Renal cortical epithelial cell (primary cell): ENCODE data around the gene MILR1. TPM values are rescaled to one million over a fixed set of nuclear protein-coding genes. Genes with fewer than 3 reads are reported as not detected.
"Not testable (repeated sequence)": the region's sequence is repeated elsewhere in the genome, so short reads cannot be mapped to it uniquely, and the experiment has no call there.

ENCODE experiments used
- DNase-seq: peaks from one replicate; pipeline ENCODE4 v3.0.0-alpha.2; 2011; ENCODE audit warnings: low read depth
- total RNA-seq: library from RNA; depleted of rRNA; stranded (reverse); fragments of >200 nt; gene quantifications from 2 replicates; pipeline ENCODE4 v1.2.3, GENCODE V29; 2014

MILR1 gene, protein sequence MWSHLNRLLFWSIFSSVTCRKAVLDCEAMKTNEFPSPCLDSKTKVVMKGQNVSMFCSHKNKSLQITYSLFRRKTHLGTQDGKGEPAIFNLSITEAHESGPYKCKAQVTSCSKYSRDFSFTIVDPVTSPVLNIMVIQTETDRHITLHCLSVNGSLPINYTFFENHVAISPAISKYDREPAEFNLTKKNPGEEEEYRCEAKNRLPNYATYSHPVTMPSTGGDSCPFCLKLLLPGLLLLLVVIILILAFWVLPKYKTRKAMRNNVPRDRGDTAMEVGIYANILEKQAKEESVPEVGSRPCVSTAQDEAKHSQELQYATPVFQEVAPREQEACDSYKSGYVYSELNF
- total RNA-seq = 0.20 TPM in 1 of 2 replicates, not detected in the other

GRCh38 chr17:64448665-64449512 is at the start of gene MILR1:
Gene MILR1, plus strand, starts transcription at chr17:64449115. Its CDS starts 54 bp downstream, at chr17:64449169.
- DNase-seq = peak; percentile 83

- no peak for DNase-seq
Observed at GRCh38 chr17:64399767-64400156, 49.2 kb upstream of the MILR1 start.

- no peak for DNase-seq
Observed at GRCh38 chr17:64400642-64401041, 48.3 kb upstream of the MILR1 start.

DNA sequence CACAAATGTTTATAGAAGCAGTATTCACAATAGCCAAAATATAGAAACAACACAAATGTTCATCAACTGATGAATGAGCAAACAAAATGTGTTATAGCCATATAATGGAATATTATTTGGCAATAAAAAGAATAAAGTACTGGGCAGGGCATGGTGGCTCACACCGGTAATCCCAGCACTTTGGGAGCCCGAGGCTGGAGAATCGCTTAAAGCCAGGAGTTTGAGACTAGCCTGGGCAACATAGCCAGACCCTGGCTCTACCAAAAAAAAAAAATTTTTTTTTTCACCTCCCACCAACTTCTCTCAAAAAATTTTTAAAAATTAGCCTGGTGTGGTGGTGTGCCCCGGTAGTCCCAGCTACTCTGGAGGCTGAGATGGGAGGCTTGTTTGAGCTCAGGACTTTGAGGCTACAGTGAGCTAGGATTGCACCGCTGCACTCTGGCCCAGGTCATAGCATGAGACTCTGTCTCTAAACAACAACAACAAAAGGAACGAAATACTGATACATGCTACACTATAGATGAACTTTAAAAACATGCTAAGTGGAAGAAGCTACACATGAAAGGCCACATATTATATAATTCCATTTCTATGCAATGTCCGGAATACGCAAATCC is 47.6 kb upstream of the MILR1 start:
- DNase-seq = no peak

DNA sequence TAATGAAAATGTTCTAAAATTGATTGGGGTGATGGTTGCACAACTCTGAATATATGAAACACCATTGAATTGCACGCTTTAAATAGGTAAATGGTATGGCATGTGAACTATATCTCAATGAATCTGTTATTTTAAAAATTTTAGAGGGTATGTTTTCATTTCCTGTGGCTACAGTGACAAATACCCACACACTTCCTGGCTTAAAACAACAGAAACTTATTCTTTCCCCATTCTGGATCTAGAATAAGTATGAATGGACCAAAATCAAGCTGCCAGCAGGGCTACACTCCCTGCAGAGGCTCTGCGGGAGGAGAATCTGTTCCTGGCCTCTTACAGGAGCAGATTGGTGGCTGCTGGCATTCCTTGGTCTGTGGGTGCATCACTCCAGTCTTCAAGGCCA is 47.0 kb upstream of the MILR1 start:
- no peak for DNase-seq

DNA sequence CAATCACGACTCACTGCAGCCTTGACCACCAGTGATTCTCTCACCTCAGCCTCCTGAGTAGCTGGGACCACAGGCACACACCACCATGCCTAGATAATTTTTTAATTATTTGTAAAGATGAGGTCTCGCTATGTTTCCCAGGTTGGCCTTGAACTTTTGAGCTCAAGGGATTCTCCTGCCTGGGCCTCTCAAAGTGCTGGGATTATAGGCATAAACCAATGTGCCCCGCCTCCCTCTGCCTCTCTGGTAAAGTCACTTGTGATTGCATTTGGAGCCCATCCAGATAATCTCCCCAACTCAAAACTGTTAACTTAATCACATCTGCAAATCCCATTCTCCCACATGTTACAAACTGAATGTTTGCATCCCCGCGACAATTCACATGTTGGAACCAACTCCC is 46.4 kb upstream of the MILR1 start:
- no peak for DNase-seq

- DNase-seq = no peak
Observed at GRCh38 chr17:64403881-64404460, 44.9 kb upstream of the MILR1 start.

DNA sequence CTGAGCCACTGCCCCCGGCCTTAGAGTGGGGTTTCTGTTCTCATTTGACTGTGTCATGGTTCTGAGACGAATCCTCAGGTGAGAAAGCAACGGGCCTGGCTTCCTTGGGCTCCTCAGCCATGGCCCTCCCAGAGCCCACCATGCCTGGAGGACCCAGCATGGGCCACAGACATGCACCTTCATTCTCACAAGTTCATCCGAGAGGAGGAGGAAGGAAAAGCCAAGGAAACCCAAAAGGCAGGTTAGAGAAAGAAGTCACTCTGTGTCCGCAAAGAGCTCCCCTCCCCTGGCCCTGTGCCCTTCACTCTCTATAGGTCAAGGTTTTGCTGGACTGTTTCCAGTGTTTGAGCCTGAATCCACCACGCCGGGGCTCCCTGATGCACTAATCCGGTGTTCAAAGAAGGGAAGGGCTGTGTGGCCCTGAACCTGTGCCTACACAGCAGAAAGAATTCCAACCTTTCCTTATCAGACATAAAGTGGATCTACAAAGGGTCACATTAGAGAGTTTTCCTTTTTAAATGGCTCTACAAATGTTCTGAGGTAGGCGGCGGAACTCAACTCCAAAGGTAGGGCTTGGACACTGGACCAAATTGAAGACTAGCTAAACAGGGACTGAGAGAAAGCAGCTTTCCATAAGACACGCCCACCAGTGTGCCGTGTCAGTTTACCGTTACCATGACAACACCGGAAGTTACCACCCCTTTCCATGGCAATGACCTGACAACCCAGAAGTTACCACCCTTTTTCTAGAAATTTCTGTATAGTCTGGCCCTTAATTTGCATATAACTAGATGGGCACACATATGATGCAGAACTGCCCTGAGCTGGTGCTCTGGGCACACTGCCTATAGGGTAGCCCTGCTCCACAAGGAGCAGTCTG is 42.4 kb upstream of the MILR1 start:
- no peak for DNase-seq

DNA sequence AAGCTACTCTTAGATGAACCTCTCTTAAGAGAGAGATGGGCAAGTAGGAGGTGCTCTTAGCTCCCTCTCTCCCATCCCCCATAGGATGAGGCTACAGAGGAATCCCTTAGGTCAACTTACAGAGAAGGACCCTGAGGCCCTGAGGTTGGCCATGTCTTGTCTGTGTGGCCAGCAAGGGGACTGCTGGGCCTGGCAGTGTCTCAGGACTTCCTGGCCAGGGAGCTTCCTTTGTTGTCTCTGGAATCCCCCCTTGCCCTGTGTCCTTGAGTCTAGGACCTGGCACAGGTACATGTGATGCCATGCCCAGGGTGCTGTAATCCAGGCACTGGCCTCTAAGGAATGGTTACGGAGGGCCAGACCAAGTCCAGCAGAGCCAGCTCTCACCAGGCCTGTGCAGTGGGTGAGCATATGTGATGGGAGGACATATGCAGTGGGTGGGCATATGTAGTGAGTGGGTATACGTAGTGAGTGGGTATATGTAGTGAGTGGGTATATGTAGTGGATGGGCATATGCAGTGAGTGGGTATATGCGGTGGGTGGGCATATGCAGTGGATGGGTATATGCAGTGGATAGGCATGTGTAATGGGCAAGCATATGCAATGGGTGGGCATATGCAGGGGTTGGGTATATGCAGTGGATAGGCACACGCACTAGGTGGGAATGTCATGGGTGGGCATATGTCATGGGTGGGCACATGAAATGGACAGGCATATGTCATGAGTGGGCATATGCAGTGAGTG is 38.0 kb upstream of the MILR1 start:
- no peak for DNase-seq

DNA sequence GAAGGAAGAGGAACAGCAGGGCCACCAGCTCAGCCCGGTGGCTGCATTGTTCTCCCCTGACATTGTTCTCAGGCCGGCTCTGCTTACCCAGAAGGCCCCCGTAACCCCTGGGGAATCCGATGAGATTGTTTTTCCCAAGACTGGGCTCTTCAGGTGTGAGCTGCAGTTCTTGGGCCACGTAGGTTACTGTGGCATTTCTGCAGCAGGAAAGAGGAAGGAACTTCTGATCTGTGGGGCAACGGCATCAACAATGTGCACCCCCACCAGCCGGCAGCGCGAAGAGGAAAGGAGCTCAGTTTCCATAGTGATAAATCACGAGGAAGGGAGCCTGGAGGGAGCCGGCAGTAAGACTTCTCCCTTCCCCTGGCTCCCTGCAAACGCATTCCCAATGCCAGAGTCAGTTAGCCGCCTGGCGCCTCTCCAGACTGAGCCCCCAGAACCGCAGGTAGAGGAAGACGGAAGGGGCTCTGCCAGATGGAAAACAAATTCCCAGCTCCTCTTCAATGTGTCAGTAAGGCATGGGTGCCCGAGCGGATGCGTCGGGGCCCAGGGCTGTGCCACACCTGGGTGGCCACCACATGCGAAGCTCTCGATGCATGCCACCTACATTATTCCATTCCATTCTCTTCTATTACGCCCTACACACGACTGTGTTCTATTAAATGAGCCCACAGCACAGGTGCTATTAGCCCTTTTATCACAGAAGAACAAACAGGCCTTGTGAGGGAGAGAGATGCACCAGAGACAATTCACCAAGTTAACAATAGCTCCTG is 36.7 kb upstream of the MILR1 start:
- peak; percentile 46 for DNase-seq

DNA sequence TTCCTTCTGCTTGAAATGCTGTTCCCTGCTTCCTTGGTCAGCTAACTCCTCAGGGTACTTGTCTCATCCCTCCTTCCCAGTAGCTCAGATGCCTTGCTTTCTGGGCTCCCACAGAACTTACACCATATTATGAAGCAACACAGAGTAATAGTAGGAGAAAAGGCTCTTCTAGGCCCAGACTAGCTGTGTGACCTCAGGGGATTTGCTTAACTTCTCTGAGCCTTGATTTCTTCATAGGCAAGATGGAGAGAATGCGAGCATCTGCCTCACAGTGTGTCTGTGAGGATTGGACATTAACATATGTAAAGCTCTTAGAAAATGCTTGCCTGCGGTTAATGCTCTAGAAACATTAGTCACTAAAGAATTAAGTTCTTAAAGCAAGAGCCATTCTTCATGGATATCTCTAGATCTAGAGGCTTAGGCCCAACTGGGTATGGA is 36.0 kb upstream of the MILR1 start:
- DNase-seq = no peak

- DNase-seq = no peak
Observed at GRCh38 chr17:64413513-64413912, 35.4 kb upstream of the MILR1 start.

DNA sequence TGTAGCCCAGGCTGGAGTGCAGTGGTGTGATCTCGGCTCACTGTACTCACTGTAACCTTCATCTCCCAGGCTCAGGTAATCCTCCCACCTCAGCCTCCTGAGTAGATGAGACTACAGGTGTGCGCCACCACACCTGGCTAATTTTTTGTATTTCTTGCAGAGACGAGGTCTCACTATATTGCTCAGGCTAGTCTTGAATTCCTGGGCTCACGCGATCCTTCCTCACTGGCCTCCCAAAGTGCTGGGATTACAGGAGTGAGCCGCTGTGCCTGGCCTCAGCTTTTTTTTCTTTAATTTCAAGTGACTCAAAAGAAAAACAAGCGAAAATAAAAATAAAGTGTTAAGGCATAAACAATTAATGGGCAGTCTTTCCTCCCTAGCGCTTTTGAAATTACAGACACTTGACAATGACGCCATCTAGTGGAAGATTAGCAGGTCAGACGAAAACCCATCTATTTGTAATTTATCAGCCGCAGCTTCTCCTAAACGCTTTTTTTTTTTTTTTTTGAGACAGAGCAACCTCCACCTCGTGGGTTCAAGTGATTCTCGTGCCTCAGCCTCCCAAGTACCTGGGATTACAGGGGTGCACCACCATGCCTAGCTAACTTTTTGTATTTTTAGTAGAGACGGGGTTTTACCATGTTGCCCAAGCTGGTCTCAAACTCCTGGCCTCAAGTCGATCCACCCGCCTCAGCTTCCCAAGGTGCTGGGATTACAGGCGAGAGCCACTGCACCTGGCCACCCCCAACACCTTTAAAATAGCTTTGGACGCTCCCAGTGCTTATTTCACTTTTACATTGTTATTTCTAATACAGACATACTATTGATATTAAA is 30.2 kb upstream of the MILR1 start:
- peak; percentile 69 for DNase-seq

- DNase-seq = peak; percentile 76
Observed at GRCh38 chr17:64420143-64420670, 28.7 kb upstream of the MILR1 start.

DNA sequence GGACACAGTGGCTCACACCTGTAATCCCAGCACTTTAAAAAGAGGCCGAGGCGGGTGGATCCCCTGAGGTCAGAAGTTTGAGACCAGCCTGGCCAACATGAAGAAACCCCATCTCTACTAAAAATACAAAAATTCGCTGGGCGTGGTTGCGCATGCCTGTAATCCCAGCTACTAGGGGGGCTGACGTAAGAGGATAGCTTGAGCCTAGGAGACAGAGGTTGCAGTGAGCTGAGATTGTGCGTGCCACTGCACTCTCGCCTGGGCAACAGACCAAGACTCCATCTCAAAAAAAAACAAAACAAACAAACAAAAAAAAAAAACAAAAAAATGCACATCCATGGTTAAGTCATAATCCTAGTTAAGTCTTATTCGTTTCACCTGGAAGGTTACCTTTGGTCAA is 26.8 kb upstream of the MILR1 start:
- not testable (repeated sequence) for DNase-seq

DNA sequence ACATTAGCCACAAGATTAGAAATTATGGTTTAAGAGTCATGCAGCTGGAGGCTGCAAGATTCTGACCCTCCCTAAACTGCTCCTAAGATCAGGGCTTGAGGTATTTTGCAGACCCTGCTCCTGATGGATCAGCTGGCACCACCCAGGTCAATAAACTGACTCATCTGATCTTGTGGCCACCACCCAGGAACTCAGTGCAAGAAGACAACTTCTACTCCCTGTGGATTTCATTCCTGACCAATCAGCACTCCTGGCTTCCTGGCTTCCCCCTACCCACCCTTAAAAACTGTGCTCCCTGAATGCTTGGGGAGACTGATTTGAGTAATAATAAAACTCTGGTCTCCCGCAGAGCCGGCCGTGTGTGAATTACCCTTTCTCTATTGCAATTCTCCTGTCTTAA is 25.0 kb upstream of the MILR1 start:
- DNase-seq = peak; percentile 71

DNA sequence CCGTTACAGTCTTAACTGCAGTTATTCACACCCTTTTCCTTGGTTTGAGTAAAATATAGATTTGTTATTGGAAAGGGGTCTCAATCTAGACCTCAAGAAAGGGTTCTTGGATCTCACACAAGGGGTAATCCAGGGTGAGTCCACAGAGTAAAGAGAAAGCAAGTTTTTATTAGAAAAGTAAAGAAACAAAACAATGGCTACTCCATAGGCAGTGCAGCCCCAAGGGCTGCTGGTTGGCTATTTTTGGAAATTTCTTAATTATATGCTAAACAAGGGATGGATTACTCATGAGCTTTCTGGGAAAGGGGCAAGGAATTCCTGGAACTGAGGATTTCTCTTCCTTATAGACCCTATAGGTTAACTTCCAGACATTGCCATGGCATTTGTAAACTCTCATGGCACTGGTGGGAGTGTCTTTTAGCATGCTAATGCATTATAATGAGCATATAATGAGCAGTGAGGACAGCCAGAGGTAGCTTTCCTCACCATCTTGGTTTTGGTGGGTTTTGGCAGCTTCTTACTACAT is 24.5 kb upstream of the MILR1 start:
- DNase-seq = peak; percentile 17

GRCh38 chr17:64425191-64425590 is 23.7 kb upstream of the MILR1 start:
- DNase-seq = no peak
